GM18517 (cell line): ENCODE measurements around the gene TRAPPC12.
"Not testable (repeated sequence)": the region's sequence is repeated elsewhere in the genome, so short reads cannot be mapped to it uniquely, and the experiment has no call there.

Experiments
- ATAC-seq: cut with Tn5 transposase; IDR thresholded peaks from one replicate; pipeline ENCODE4 v1.9.1; 2021; ENCODE audit warnings: mild to moderate bottlenecking, moderate library complexity; ENCODE audit not compliant: unreplicated experiment

The TRAPPC12 gene

DNA sequence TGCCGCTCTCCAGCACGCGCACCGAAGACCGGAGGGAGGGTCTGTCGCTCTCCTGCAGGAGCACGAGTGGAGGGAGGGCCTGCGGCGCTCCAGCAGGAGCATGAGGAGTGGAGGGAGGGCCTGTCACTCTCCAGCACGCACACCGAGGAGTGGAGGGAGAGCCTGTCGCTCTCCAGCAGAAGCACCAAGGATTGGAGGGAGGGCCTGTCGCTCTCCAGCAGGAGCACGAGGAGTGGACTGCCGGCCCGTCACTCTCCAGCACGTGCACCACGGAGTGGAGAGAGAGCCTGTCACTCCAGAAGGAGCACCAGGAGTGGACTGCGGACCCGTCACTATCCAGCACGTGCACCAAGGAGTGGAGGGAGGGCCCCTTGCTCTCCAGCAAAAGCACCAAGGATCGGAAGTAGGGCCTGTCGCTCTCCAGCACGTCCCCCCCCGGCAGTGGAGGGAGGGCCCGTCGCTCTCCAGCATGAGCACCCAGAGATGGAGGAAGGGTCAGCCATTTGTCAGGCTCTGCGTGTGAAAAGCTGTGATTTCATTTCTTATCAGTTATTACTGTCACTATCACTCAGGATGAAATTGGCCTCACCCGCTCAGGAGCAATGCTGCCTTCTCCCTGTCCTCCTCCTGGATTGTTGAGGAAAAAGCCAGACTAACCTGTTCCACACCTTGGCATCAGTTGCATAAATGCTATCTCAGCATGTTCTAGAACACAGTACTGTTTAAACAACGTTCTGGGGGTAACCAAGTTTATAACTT, 103.9 kb downstream of the TRAPPC12 start:
- ATAC-seq, result no peak

DNA sequence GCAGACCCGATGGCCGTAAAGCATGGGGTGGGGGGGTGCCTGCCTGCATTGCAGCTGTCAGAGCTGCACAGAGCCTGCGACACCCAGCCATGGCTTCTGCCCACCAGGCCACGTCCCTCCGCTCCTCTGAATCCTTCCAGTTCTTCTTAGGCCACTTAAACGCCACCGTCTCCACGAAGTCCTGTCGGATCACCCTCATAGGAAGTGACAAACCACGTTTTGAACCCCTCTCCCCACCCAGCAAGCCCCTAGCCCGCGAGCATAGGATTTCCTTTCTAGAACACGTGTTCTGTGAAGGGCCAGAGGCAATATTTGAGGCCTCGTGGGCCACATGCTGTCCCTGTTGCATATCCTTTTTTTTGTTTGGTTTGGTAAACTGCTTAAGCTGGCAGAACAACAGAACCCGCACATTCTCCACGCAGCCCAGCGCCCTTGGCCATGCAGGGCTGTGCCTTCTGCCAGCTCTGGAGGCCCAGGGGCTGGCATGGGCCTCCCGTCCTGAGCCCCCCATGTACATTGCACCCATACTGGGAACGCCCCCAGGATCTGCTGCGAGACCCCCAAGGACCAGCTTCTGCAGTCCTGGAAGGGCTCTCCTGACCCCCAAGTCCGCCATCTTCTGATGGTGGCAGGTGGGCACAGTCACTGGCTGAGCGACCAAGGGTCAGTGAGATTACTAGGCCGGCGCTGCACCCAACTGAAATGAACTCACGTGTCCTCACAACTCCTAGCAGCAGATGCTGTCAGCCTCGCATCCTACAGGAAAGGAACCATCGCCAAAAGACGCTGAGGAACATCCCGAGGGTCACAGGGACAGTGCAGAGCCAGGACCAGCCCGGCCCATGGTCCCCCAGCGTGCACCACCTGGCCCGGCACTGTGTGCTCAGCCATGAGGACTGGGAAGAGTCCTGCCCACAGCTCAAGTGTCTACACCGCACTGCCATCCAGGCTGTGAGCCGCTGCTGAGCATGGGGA, 104.8 kb downstream of the TRAPPC12 start:
- ATAC-seq, result no peak

DNA sequence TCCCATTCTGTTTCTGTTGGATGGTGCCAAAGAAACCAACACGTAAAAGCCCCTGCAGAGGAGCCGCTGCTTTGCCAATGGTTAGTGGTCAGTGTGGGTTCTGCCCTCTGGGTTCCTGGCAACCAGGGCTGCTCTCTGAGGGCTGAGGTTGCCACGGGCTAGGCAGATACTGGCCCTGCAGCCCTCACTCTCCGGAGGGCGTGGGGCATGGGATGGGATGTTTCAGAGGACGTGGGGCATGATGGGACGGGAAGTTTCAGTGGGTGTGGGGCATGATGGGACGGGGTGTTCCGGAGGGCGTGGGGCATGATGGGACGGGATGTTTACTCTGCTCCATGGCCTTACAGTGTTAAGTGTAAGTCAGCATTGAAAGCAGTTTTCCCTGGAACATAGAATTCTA, 105.7 kb downstream of the TRAPPC12 start:
- ATAC-seq, result no peak

DNA sequence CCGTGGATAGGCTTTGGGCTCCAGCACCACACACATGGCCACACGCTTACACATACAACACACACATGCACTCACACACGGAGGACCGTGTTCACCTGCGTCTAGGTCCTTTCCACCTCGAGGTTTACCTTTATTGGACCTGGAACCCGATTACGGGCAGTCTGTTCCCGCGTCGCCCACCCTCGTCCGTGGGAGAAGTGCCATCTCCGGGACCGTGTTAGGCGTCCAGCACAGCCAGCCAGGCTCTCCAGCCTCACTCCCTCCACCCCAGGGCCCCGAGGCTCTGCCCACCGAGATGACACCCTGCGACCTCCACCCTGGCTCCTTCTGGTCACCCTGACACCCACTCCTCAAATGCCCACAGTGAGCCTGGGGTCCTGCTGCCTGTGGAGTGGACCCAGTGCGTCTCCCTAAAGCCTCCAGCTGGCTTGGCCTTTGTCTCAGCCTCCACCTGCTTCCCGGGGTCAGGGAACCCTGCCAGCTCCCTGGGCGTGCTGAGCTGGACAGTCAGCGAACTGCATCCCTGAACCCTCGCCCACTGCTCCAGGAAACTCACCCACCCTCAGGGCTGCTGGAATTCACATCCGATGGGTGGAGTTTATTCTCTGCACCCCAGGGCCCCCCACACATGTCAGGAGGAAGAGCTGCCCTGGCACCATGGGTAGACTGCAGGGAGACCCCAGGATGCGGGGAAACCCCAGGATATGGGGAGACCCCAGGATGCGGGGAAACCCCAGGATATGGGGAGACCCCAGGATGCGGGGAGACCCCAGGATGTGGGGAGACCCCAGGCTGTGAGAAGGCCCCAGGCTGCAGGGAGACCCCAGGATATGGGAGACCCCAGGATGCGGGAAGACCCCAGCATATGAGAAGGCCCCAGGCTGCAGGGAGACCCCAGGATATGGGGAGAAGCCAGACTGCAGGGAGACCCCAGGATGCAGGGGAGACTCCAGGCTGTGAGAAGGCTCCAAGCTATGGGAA, 106.8 kb downstream of the TRAPPC12 start:
- ATAC-seq, result no peak

DNA sequence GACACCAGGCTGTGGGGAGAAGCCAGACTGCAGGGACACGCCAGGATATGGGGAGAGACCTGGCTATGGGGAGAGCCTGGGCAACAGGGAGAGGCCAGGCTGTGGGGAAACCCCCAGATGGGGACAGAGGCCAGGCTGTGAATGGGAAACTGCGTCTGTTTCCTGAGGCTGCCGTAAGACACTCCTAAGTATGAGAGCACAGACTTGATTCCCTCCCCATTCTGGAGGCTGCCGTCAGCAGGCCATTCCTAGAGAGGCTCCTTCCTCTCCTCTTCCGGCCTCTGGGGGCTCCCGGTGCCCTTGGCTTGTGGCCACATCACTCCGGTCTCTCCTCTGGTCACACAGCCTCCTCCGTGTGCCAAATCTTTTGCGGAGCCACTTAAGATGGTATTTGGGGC, 107.5 kb downstream of the TRAPPC12 start:
- ATAC-seq, result no peak

- ATAC-seq, result no peak
These were observed 107.9 kb downstream of the TRAPPC12 start for GRCh38 chr2:3487432-3487831.

DNA sequence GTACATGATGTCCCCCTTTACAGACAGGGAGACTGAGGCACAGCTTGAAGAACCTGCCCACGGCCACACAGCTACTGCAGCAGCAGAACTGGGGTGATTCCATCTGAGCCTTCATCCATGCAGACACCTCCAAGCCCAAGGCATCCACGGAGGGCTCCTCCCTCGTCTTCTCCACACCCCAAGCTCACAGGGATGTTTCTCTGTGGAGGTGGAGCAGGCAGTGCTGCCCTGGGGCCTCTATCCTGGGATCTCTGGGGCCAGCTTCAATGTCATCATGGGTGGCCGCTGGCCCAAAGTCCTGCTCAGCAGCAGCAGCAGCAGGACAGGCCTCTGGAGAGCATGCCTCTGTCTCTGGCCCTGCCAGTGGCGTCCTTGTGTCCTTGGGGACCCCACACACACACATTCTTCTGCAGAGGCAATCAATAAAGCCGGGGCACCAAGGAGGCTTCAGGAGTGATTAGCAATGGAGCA, 108.6 kb downstream of the TRAPPC12 start:
- ATAC-seq, result no peak

- ATAC-seq, result no peak
These were observed 109.6 kb downstream of the TRAPPC12 start for GRCh38 chr2:3488855-3489763.

GRCh38 chr2:3489764-3490115, 110.2 kb downstream of the TRAPPC12 start:
- ATAC-seq, result no peak

DNA sequence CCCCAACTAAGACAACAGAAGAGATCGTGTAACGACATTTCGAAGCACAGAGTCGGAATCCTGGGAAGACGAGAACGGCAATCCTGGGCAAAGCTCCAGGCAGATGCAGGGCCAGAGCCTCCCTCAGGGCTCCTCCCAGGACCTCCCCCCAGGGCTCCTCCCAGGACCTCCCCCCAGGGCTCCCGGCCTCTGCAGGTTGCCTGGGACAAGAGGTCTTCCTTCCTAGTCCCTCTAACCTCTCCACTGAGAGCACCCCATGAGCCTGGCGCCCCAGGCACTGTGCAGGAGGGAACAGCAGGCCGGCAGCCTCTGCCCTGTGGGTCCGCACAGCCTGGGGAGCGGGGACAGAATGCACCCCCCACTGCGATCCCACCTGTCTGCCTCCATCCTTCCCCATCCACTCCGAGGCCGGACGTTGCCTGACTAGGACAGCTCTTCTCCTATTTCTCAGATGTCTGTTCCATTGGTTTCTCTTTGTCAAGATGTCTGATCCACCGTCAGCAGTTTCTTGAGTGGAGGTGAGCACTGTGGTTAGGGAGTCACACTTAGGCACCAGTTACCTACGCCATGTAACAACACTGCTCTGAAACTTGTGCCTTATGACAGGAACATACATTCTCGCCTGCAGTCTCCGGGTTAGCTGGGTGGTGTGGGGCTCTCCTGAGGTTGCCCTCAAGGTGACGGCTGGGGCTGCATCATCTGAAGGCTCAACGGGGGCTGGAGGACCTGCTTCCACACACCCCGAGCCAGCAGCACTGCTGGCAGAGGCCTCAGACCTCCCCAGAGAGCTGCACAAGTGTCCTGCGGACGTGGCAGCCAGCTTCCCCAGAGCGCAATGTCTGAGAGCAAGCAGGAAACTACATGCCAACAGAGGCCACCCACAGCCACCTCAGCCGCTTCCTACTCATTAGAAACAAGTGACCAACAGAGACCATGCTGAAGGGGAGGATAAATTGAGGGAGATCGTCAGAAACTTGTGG, 111.0 kb downstream of the TRAPPC12 start:
- ATAC-seq, result no peak

DNA sequence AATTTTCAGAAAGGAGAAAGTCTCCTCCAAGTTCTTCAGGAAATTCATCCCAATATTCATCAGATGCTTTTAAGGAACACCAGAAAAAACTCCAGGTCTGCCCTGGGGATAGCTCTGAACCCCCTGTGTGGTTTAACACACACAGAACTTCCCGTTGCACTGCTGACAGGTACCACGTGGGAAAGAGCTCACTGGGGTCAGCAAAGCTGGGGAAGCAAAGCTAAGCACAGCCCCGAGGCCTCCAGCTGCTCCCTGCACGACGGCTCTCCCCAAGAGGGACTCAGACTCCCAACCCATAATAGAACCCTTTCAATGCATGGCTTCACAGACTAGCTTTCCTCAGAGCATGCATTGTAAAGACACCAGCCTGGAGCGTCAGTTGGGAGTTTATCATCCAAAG, 111.8 kb downstream of the TRAPPC12 start:
- ATAC-seq, result no peak

- ATAC-seq, result no peak
These were observed 112.4 kb downstream of the TRAPPC12 start for GRCh38 chr2:3491716-3492474.

DNA sequence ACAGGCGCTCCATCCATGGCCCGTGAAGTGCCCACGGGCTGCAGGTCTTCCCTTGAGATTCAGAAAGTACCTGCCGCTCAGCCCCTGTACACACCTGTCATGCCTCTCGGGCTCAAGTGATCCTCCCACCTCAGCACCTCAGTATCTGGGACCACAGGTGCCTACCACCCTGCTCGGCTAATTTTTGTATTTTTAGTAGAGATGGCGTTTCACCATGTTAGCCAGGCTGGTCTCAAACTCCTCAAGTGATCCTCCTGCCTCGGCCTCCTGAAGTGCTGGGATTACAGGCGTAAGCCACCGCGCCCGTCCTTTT, 112.9 kb downstream of the TRAPPC12 start:
- ATAC-seq, result not testable (repeated sequence)

- no peak for ATAC-seq
These were observed 113.6 kb downstream of the TRAPPC12 start for GRCh38 chr2:3492951-3493614.

DNA sequence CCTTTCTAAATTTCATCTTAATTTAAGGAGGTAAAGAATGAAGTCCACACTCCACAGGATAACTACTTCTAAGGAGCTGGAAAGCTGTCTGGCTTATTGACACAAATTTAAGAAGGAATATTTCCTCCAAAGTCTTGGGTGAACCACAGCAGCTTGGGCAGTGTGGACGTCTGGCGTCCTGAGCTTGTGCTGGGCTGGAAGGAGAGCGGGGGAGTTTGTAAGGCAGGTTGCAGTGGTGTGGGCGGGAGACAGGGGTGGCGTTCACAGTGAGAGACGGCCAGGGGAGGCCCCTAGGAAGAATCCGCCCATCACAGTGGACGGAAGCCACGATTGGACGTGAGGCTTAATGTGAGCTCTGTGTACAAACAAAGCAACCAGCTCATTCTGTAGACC, 114.1 kb downstream of the TRAPPC12 start:
- no peak for ATAC-seq

DNA sequence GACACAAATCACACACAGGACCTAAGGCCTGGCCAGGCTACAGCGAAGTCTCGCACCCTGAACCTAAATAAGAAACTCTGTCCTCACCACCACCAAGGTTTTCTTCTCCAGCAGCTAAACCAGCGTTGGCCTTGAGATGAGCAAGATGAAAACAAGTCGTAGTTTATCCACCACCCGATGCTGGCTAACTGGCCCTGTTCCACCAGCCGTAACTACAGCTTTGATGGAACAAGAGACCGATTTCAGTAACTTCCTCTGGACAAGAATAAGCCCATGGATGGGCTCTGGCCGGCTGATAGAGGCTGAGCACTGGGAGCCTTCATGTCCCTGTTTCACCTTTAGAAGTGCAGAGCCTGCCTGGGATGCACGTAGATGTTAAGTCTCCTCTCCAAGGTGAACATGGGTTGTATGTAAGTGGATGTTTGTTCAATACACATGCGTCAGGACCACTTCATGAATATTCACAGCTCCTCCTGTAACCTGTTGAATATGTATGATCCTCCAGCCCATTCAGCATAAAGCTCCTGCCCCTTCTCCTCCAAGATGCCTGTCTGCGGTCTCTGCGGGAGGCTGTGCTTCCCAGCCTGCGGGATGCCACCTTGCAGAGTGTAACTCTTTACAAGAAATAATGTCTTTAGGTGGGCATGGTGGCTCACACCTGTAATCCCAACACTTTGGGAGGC, 115.6 kb downstream of the TRAPPC12 start:
- ATAC-seq, result no peak

GRCh38 chr2:3496708-3497080, 117.2 kb downstream of the TRAPPC12 start:
- ATAC-seq, result not testable (repeated sequence)
